Fibroblast of villous mesenchyme (primary cell): Measurements from ENCODE around the gene SIK3. TPM values are rescaled to one million over a fixed set of nuclear protein-coding genes. Genes with fewer than 3 reads are reported as not detected.

ENCODE experiments used
- DNase-seq: peaks from one replicate; pipeline ENCODE4 v3.0.0-alpha.2; 2010; ENCODE audit warnings: low read depth
- H3K4me3 ChIP-seq: 2 replicates; pipeline ENCODE4 v1.5.1; 2011; ENCODE audit warnings: low read depth, mild to moderate bottlenecking, low read length
- total RNA-seq: library from RNA; depleted of rRNA; stranded (reverse); fragments of >200 nt; gene quantifications from 2 replicates; pipeline ENCODE4 v1.2.3, GENCODE V29; 2012
- TF ChIP-seq, protein P1 (sequence below): IDR thresholded peaks from 2 replicates; pipeline ENCODE4 v1.5.1; 2012; ENCODE audit warnings: low read depth, mild to moderate bottlenecking, low read length; ENCODE audit not compliant: insufficient read depth

Gene SIK3
- total RNA-seq, 1 donor: 14.2 TPM

DNA sequence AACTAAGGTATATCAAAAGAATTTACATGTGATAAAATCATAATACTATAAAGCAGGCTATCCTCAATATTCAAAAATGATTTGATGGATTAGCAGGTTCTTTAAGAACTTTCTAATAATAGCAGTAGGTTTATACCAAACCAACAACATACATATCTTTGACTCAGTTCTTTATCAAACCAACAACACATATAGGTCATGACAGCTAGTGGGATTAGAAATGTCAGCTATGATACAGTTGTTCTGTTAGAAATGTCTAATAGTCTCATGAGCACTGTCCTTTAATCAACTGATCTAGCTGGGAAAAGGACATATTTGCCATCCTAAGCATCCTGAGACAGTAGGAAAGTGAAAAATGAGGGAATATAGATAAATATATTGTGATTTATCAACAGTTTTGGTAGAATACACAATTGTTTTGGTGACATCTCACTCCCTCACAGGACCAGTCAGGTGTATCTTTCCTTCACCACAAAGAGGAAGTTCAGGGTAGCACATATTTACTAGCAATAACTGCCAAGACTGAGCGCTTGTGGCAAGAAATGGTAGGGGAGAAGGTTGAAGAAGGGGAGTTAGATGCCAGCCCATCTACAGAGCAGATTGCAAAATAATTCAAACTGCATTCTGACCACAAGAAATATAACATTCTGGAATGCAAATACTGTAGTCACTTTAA is 170.0 kb downstream of the SIK3 start:
- no peak overlapping the region for H3K4me3 ChIP-seq
- no peak for DNase-seq
- TF ChIP-seq, protein P1, sequence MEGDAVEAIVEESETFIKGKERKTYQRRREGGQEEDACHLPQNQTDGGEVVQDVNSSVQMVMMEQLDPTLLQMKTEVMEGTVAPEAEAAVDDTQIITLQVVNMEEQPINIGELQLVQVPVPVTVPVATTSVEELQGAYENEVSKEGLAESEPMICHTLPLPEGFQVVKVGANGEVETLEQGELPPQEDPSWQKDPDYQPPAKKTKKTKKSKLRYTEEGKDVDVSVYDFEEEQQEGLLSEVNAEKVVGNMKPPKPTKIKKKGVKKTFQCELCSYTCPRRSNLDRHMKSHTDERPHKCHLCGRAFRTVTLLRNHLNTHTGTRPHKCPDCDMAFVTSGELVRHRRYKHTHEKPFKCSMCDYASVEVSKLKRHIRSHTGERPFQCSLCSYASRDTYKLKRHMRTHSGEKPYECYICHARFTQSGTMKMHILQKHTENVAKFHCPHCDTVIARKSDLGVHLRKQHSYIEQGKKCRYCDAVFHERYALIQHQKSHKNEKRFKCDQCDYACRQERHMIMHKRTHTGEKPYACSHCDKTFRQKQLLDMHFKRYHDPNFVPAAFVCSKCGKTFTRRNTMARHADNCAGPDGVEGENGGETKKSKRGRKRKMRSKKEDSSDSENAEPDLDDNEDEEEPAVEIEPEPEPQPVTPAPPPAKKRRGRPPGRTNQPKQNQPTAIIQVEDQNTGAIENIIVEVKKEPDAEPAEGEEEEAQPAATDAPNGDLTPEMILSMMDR: no peak

DNA sequence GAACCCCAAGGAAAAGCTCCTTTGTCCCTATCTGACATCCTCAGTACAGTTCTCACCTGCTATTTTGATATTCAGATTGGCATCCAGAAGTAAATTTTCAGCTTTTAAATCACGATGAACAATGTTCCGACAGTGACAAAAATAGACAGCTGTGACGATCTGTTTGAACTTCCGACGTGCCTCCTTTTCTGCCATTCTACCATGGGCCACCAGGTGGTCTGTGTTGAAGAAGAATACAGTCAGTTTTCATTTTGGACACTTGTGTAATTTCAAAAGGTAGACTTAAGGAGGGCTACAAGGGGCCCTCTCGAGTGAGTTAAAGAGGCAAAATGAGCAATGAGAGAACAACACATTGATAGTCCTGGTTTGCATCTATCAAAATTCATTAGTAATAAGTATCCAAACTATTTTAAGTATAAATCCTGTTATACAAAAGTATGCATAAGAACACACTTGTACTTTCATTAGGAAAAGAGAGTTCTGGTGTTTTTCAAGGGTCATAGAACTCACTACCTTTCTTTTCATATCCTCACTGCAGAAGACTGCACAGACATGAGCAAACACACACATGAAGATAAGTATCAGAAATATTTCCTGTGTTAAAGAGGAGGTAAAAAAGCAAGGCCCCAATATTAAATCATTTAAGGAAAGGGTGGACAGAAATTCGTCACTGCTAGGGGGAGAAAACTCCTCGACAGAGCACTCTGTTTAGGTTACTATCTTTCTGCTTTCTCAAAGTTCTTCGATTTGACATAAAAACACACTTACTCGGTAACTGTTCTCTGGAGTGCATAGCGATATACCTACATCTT is 170.9 kb downstream of the SIK3 start:
- no peak overlapping the region for H3K4me3 ChIP-seq
- TF ChIP-seq, protein P1: peak; percentile 44
- DNase-seq: no peak

DNA sequence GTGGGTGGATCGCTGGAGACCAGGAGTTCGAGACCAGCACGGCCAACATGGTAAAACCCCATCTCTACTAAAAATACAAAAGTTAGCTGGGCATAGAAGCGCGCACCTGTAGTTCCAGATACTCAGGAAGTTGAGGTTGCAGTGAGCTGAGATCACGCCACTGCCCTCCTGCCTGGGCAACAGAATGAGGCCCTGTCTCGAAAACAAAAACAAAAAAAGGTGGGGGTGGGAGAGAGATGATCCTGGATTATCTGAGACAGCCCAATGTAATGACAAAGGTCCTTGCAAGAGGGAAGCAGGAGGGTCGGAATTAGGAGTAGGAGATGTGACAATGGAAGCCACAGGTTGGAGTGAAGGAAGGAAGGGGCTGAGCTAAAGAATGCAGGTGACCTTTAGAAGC is 173.2 kb downstream of the SIK3 start:
- TF ChIP-seq, protein P1: no peak
- H3K4me3 ChIP-seq: no peak overlapping the region
- no peak for DNase-seq

DNA sequence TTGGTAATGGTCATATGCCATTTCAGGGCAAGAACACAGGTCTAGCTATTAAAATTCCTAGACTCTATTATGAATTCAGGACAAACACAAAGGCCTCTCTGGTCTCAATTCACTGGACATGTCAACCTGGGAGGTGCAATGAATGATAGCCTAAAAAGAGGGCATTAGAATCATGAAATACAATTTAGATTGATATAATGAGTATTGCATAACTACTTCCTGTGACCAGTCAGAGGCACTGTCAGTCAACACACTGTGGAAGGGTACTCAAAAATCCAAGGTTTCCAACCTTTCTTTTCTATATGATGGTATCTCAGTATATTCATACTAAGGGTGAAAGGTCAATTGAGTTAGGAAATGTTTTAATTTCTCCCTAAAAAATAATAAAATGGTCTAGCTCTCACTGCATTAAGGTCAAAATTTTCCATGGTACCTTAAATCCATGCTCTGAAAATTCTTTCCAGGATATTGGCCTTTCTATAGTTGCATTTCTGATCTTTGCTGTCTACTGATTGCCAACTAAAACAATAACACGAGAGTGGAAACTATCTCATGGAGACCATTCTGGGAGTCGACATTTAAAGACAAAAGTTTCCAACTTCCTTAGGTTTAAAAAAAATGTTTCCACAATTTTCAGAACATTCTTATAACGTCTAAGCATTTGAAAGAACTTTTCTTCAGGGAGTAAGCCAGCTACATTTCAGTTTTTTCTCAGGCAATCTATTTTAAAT is 179.1 kb downstream of the SIK3 start:
- H3K4me3 ChIP-seq: no peak overlapping the region
- TF ChIP-seq, protein P1: no peak
- no peak for DNase-seq

DNA sequence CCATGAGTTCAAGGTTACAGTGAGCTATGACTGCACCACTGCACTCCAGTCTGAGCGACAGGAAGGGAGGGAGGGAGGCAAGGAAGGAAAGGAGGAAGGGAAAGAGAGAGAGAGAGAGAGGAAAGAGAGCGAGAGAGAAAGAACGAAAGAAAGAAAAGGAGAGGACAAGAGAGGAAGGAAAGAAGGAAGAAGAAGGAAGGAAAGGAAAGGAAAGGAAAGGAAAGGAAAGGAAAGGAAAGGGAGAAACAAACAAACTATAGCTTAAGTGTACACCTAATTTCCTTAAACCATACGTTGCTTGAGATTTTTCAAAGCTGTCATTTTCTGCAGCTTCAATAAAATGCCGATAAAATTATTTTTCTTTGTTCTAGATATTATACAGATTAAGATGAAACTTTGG is 180.6 kb downstream of the SIK3 start:
- TF ChIP-seq, protein P1: no peak
- DNase-seq: no peak
- H3K4me3 ChIP-seq: no peak overlapping the region

DNA sequence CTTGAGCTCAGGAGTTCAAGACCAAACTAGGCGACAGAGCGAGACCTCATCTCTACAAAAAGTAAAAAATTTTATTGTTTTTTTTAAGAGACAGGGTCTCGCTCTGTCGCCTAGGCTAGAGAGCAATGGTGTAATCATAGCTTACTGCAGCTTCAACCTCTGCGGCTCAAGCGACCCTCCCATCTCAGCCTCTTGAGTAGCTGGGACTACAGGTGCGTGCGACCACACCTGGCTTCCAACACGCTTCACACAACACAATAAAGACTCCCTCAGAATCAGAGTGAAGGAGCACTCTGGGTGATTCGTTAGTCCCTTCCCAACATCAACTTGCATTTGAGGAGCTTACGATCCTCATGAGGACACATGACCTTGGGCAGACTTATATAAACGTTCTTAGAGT is 181.3 kb downstream of the SIK3 start:
- DNase-seq: no peak

More for the DNA sequence above, 181.3 kb downstream of the SIK3 start:
- H3K4me3 ChIP-seq: no peak overlapping the region
- TF ChIP-seq, protein P1: no peak
